Astrocyte (in vitro differentiated cells and primary cell): ENCODE measurements around the gene CDS2. TPM values are rescaled to one million over a fixed set of nuclear protein-coding genes. Genes with fewer than 3 reads are reported as not detected.

Experiments used
- DNase-seq: peaks from one replicate; pipeline ENCODE4 v3.0.0-alpha.2; 2010; ENCODE audit warnings: low read depth
- FAIRE-seq: peaks from 2 replicates; lab custom pipeline; 2011; peaks lifted over from hg19 to GRCh38; lab: Jason Lieb, UNC
- H2AFZ ChIP-seq: 2 replicates; pipeline ENCODE4 v1.6.0; 2012; ENCODE audit warnings: low read depth, low read length, inconsistent platforms
- H3K27ac ChIP-seq: 2 replicates; pipeline ENCODE4 v1.5.1; 2011; ENCODE audit warnings: low read depth, low read length, inconsistent platforms
- H3K27me3 ChIP-seq: 2 replicates; pipeline ENCODE4 v1.6.0; 2011; ENCODE audit warnings: low read length, inconsistent platforms; ENCODE audit not compliant: insufficient read depth
- H3K36me3 ChIP-seq: 2 replicates; pipeline ENCODE4 v1.5.1; 2011; ENCODE audit warnings: low read length, inconsistent platforms; ENCODE audit not compliant: insufficient read depth
- H3K4me1 ChIP-seq: 2 replicates; pipeline ENCODE4 v1.5.1; 2011; ENCODE audit warnings: low read length, inconsistent platforms; ENCODE audit not compliant: insufficient read depth
- H3K4me2 ChIP-seq: 2 replicates; pipeline ENCODE4 v1.6.0; 2012; ENCODE audit warnings: low read length, inconsistent platforms
- H3K4me3 ChIP-seq: 2 replicates; pipeline ENCODE4 v1.5.1; 2011; ENCODE audit warnings: low read depth, mild to moderate bottlenecking, low read length, inconsistent platforms; ENCODE audit not compliant: insufficient read depth
- H3K79me2 ChIP-seq: 2 replicates; pipeline ENCODE4 v1.6.0; 2012; ENCODE audit warnings: mild to moderate bottlenecking, low read length, inconsistent platforms; ENCODE audit not compliant: insufficient read depth
- H3K9ac ChIP-seq: 2 replicates; pipeline ENCODE4 v1.6.0; 2012; ENCODE audit warnings: mild to moderate bottlenecking, low read length, inconsistent platforms
- H3K9me3 ChIP-seq: 2 replicates; pipeline ENCODE4 v1.5.1; 2012; ENCODE audit warnings: low read depth, mild to moderate bottlenecking, low read length, inconsistent platforms; ENCODE audit not compliant: insufficient read depth
- H4K20me1 ChIP-seq: 2 replicates; pipeline ENCODE4 v1.6.0; 2012; ENCODE audit warnings: low read length, inconsistent platforms; ENCODE audit not compliant: insufficient read depth
- H3K27ac Mint-ChIP-seq: one replicate; pipeline ENCODE4 v1.8.0; 2021; ENCODE audit warnings: mild to moderate bottlenecking, mixed read lengths; ENCODE audit not compliant: unreplicated experiment
- H3K27me3 Mint-ChIP-seq: one replicate; pipeline ENCODE4 v1.8.0; 2021; ENCODE audit warnings: low read depth, mixed read lengths; ENCODE audit not compliant: unreplicated experiment
- H3K36me3 Mint-ChIP-seq: one replicate; pipeline ENCODE4 v1.8.0; 2021; ENCODE audit warnings: low read depth, mixed read lengths; ENCODE audit not compliant: unreplicated experiment
- H3K4me1 Mint-ChIP-seq: one replicate; pipeline ENCODE4 v1.8.0; 2021; ENCODE audit warnings: low read depth, mixed read lengths; ENCODE audit not compliant: unreplicated experiment
- H3K4me3 Mint-ChIP-seq: one replicate; pipeline ENCODE4 v1.8.0; 2021; ENCODE audit warnings: mild to moderate bottlenecking, moderate library complexity, mixed read lengths; ENCODE audit not compliant: unreplicated experiment
- H3K9me3 Mint-ChIP-seq: one replicate; pipeline ENCODE4 v1.8.0; 2021; ENCODE audit warnings: mild to moderate bottlenecking, mixed read lengths; ENCODE audit not compliant: unreplicated experiment
- EZH2 ChIP-seq: IDR thresholded peaks from 2 replicates; pipeline ENCODE4 v1.6.1; 2012; ENCODE audit warnings: mild to moderate bottlenecking, low read length, inconsistent platforms; ENCODE audit not compliant: insufficient read depth
- total RNA-seq: library from RNA; stranded (reverse); gene quantifications from 2 replicates; pipeline ENCODE4 v1.2.1, GENCODE V29; 2021
- TF ChIP-seq, protein P1 (sequence below): IDR thresholded peaks from 2 replicates; pipeline ENCODE4 v1.5.1; 2011; ENCODE audit warnings: low read depth, mild to moderate bottlenecking, inconsistent platforms, low read length, moderate library complexity; ENCODE audit not compliant: insufficient read depth

Gene CDS2
- total RNA-seq, 1 donor from 2014 or later: 53.9 TPM

DNA sequence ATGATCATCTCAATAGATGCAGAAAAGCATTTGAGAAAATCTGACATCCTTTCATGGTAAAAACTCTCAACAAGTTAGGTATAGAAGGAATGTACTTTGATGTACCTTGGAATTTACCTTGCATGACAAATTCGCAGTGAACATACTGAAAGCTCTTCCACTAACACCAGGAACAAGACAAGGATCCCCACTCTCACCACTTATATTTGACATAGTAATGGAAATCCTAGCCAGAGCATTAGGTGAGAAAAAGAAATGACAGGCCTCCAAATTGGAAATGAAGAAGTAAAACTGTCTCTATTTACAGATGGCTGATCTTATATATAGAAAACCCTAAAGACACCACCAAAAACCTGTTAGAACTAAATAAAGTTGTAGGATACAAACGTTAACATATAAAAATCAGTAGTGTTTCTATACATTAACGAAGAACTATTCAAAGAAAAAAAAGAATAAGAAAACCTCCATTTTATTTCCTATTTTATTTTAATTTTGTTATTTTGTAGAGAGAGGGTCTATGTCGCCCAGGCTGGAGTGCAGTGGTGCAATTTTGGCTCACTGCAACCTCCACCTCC, 34.0 kb upstream of the CDS2 start:
- H3K27me3 ChIP-seq: no peaks in the 10 kb centered on the region
- H3K79me2 ChIP-seq: no peaks in the 10 kb centered on the region
- no peak overlapping the region for H3K4me2 ChIP-seq
- peaks cover 2% of the 10 kb centered on the region for H3K36me3 Mint-ChIP-seq
- H3K9me3 Mint-ChIP-seq: no peaks in the 10 kb centered on the region
- H3K9me3 ChIP-seq: no peaks in the 10 kb centered on the region
- H3K4me1 Mint-ChIP-seq: no peaks in the 10 kb centered on the region
- no peak overlapping the region for H2AFZ ChIP-seq
- H3K4me1 ChIP-seq: no peaks in the 10 kb centered on the region
- FAIRE-seq (no peak), DNase-seq (no peak)
- H3K36me3 ChIP-seq: peaks cover 10% of the 10 kb centered on the region
- H3K9ac ChIP-seq: no peak overlapping the region
- H3K4me3 ChIP-seq: no peak overlapping the region
- no peak overlapping the region for H3K4me3 Mint-ChIP-seq
- peaks cover 4% of the 10 kb centered on the region for H4K20me1 ChIP-seq
- no peaks in the 10 kb centered on the region for H3K27me3 Mint-ChIP-seq
- H3K27ac Mint-ChIP-seq: no peak overlapping the region
- H3K27ac ChIP-seq: no peak overlapping the region
- TF ChIP-seq, protein P1, sequence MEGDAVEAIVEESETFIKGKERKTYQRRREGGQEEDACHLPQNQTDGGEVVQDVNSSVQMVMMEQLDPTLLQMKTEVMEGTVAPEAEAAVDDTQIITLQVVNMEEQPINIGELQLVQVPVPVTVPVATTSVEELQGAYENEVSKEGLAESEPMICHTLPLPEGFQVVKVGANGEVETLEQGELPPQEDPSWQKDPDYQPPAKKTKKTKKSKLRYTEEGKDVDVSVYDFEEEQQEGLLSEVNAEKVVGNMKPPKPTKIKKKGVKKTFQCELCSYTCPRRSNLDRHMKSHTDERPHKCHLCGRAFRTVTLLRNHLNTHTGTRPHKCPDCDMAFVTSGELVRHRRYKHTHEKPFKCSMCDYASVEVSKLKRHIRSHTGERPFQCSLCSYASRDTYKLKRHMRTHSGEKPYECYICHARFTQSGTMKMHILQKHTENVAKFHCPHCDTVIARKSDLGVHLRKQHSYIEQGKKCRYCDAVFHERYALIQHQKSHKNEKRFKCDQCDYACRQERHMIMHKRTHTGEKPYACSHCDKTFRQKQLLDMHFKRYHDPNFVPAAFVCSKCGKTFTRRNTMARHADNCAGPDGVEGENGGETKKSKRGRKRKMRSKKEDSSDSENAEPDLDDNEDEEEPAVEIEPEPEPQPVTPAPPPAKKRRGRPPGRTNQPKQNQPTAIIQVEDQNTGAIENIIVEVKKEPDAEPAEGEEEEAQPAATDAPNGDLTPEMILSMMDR: no peak
- TF ChIP-seq EZH2: no peak

DNA sequence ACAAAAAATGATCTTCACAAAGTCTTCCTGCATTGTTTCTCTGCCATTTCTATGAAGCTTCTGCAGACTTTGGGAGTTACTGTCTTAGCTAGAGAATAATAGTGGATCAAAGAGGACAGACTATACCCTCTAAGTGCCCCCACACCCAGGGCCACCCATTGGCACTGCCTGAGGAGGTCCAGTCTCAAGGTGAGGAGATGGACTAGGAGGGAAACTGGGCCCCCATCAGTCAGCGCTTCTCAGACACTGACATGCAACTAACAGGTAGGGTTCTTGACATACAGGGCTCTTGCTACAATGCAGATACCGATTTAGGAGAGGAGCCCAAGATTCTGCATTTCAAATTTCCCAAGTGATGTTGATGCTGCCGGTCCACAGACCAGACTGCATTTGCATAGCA, 31.4 kb upstream of the CDS2 start:
- Histone ChIP-seq H4K20me1 (peaks cover 6% of the 10 kb centered on the region), H2AFZ (no peak overlapping the region), H3K9ac (no peak overlapping the region), H3K27ac (no peak overlapping the region), H3K9me3 (no peaks in the 10 kb centered on the region), H3K4me2 (no peak overlapping the region), H3K79me2 (peaks cover 3% of the 10 kb centered on the region), H3K4me3 (no peak overlapping the region), H3K36me3 (peaks cover 23% of the 10 kb centered on the region), H3K4me1 (no peaks in the 10 kb centered on the region), H3K27me3 (no peaks in the 10 kb centered on the region)
- H3K27ac Mint-ChIP-seq: no peak overlapping the region
- no peak for FAIRE-seq
- no peaks in the 10 kb centered on the region for H3K9me3 Mint-ChIP-seq
- TF ChIP-seq, protein P1: no peak
- no peak for TF ChIP-seq EZH2
- H3K27me3 Mint-ChIP-seq: no peaks in the 10 kb centered on the region
- DNase-seq: no peak
- no peak overlapping the region for H3K4me3 Mint-ChIP-seq
- peaks cover under 1% of the 10 kb centered on the region for H3K4me1 Mint-ChIP-seq
- peaks cover 2% of the 10 kb centered on the region for H3K36me3 Mint-ChIP-seq

GRCh38 chr20:5095931-5096330, 30.9 kb upstream of the CDS2 start:
- Mint-ChIP-seq H3K4me1 (peaks cover 3% of the 10 kb centered on the region), H3K4me3 (no peak overlapping the region), H3K27me3 (no peaks in the 10 kb centered on the region), H3K9me3 (no peaks in the 10 kb centered on the region), H3K27ac (peak overlapping the region; percentile 34), H3K36me3 (peaks cover 5% of the 10 kb centered on the region)
- H3K79me2 ChIP-seq: peaks cover 3% of the 10 kb centered on the region
- H3K9ac ChIP-seq: no peak overlapping the region
- H3K27ac ChIP-seq: no peak overlapping the region
- FAIRE-seq: no peak
- H3K4me2 ChIP-seq: no peak overlapping the region
- H4K20me1 ChIP-seq: peaks cover 10% of the 10 kb centered on the region
- H3K4me3 ChIP-seq: no peak overlapping the region
- H3K4me1 ChIP-seq: no peaks in the 10 kb centered on the region
- TF ChIP-seq EZH2: no peak
- TF ChIP-seq, protein P1: no peak
- H3K9me3 ChIP-seq: no peaks in the 10 kb centered on the region
- H2AFZ ChIP-seq: no peak overlapping the region
- DNase-seq: no peak
- no peaks in the 10 kb centered on the region for H3K27me3 ChIP-seq
- H3K36me3 ChIP-seq: peaks cover 23% of the 10 kb centered on the region
